BE2C (cell line): Measurements from ENCODE around the gene TRERF1.

Experiments
- DNase-seq: peaks from one replicate; pipeline ENCODE4 v3.0.0-alpha.2; 2020
- H3K27me3 ChIP-seq: fragments of 250-450 bp; sonication (Bioruptor Pico); 2 replicates; pipeline ENCODE4 v1.5.1; 2020; ENCODE audit warnings: mild to moderate bottlenecking
- H3K36me3 ChIP-seq: fragments of 250-450 bp; sonication (Bioruptor Pico); 2 replicates; pipeline ENCODE4 v1.5.1; 2020; ENCODE audit warnings: mild to moderate bottlenecking
- H3K4me1 ChIP-seq: fragments of 250-450 bp; sonication (Bioruptor Pico); 2 replicates; pipeline ENCODE4 v1.5.1; 2020
- H3K4me3 ChIP-seq: 2 replicates; pipeline ENCODE4 v1.5.1; 2011; ENCODE audit warnings: low read depth, low read length
- H3K9me3 ChIP-seq: fragments of 250-450 bp; sonication (Bioruptor Pico); 2 replicates; pipeline ENCODE4 v1.5.1; 2020
- TF ChIP-seq, protein P1 (sequence below): IDR thresholded peaks from 2 replicates; pipeline ENCODE4 v1.5.1; 2012; ENCODE audit warnings: mild to moderate bottlenecking, low read depth, low read length

TRERF1 gene

DNA sequence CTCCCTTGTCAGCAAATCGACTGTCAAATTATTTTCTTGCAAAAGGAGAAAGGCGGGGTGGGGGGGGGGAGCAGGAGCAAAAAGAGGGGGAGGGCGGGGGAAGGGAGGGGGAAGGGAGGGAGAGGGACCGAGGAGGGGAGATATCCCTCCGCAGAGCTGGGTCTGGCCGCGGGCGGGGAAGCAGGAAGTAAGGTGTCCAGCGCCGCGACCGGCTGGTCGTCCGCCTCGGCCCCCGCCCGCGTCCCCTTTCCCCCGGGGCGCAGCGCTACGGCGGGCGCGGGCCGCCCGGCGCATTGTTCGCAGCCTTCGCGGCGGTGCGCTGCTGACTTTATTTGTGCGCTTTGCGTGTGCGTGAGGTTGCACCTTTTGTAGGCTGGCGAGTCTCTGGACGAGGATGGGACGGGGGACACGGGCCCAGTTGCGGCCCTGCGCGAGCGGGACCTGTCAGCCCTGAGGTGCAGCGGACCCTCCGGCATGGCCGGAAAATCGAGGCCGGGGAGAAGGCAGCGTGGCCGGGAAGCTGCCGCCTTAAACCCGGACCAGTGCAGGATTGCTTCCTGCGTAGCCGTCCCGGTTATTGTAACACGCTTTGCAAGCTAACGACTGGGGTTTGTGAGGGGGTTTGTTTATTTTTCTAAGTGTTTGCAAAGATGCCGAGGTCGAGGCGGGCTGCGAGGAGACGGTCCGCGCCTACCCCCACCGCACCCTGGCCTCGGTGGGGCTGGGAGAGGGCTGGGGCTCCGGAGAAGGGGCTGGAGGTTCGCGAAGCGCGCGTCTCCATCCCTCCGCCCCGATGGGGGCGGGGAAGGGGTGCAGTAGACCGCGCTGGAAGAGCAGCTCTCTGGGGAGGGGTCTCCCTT lies 675 bp upstream of the TRERF1 start:
- TF ChIP-seq, protein P1, sequence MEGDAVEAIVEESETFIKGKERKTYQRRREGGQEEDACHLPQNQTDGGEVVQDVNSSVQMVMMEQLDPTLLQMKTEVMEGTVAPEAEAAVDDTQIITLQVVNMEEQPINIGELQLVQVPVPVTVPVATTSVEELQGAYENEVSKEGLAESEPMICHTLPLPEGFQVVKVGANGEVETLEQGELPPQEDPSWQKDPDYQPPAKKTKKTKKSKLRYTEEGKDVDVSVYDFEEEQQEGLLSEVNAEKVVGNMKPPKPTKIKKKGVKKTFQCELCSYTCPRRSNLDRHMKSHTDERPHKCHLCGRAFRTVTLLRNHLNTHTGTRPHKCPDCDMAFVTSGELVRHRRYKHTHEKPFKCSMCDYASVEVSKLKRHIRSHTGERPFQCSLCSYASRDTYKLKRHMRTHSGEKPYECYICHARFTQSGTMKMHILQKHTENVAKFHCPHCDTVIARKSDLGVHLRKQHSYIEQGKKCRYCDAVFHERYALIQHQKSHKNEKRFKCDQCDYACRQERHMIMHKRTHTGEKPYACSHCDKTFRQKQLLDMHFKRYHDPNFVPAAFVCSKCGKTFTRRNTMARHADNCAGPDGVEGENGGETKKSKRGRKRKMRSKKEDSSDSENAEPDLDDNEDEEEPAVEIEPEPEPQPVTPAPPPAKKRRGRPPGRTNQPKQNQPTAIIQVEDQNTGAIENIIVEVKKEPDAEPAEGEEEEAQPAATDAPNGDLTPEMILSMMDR: no peak
- peak; percentile 87 for DNase-seq
- Histone ChIP-seq H3K9me3 (no peaks in the 10 kb centered on the region), H3K4me3 (peak overlapping the region; percentile 84), H3K27me3 (no peaks in the 10 kb centered on the region), H3K4me1 (no peaks in the 10 kb centered on the region; the same call in 1 of the 2 replicates), H3K36me3 (no peaks in the 10 kb centered on the region; the same call in 1 of the 2 replicates)

DNA sequence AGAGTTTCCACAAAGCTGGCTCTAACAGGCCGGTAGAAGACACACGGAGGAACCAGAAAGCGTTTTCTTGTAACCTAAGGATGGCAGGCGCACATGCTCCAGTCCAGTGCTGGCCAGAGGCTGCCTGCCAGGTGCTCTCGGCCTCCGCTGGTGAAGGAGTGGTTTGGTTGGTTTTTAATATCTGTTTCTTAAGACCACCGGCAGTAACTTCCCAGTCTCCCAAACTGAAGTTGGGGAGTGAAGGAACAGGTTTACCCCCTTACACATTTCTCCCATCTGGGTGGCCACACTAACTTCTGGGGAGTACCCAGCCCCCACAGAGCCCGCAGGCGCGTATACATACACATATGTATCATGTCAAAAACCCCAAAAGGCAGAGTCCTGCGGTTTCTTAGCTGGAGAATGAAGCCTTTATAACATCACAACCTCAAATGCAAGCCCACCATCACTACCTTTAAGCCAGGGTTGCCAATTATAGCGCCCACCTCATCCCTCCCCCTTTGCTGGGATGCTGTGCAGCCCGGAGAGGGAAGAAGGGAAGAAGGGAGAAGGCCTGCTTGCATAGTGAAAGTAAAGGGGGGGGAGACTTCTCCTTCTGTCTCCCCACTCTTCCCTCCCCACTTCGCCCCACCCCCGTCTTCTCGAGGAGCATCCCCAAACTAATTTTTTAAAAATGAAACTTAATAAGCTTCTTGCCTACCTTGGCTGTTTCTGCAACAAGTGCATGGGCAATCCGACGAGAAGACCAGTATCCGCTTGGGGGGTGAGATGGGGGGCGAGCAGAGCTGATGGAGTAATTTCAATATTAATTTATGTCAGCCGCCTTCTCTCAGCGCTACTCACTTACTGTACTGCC lies 1.0 kb downstream of the TRERF1 start:
- H3K36me3 ChIP-seq: no peaks in the 10 kb centered on the region; the same call in 1 of the 2 replicates
- no peaks in the 10 kb centered on the region; the same call in 1 of the 2 replicates for H3K4me1 ChIP-seq
- TF ChIP-seq, protein P1: no peak
- peak overlapping the region; percentile 84 for H3K4me3 ChIP-seq
- DNase-seq: peak; percentile 28
- no peaks in the 10 kb centered on the region for H3K9me3 ChIP-seq
- H3K27me3 ChIP-seq: no peaks in the 10 kb centered on the region

DNA sequence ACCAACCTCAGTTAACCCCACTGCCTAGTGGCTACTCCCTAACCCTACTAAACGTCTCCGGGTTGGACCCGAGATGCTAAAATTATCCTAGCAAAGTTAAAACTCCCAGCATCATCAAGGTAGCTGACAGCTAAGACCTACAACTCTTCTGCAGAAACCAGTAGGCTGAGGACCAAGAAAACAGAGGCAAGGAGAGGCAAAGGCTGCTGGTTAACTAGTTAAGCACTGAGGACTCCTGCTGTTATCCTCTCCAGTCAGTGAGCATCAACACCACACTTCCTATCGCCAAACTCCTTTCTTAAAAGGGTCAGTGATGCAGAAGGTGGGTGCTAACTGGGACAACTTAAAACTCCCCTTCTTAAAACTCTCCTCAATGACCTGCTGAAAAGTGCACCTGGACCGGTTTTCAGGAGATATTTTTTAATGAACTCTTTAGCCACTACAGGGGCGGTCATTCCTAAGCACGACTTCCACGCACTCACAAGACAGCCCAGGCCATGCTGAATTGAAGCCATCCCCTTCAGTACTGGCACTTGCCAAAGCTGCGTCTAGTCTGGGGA lies 1.7 kb downstream of the TRERF1 start:
- DNase-seq: no peak
- peak overlapping the region; percentile 84 for H3K4me3 ChIP-seq
- TF ChIP-seq, protein P1: no peak; the same call in 1 of the 2 replicates
- H3K27me3 ChIP-seq: no peaks in the 10 kb centered on the region
- H3K36me3 ChIP-seq: no peaks in the 10 kb centered on the region; the same call in 1 of the 2 replicates
- H3K4me1 ChIP-seq: no peaks in the 10 kb centered on the region; the same call in 1 of the 2 replicates
- H3K9me3 ChIP-seq: no peaks in the 10 kb centered on the region

DNA sequence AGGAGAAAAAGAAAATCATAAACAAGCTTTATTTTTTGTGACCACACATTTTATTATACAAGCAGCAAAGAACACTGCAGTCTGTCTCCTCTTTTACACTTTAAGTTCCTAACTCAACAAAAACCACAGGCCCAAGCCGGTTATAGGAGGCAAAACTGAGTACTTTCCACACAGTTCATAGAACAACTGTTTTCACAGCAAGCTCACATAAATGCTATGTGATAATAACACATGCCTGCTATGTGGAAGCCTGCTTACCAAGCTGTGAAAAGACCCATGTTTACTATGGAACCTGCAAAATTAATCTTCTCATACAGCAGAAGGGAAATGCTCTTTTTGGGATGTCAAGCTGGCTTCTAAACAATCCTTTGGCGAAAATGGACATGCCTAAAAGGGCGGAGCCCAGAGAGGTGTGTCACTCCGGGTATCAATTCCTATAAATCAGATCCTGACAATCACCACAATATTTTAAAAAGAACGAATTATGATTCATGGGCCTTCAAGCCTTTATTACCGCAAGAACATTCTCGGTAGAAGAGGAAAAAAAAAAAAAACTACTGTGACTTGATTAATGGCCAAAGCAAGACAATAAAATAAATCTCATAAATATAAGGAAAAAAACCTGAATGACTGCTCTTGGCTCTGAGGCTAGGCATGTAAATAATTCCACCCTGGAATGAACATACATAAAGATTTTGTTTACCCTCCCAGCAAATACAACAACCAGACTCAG lies 2.6 kb downstream of the TRERF1 start:
- Histone ChIP-seq H3K9me3 (no peaks in the 10 kb centered on the region), H3K36me3 (no peaks in the 10 kb centered on the region; the same call in 1 of the 2 replicates), H3K4me1 (no peaks in the 10 kb centered on the region), H3K4me3 (peak overlapping the region; percentile 84), H3K27me3 (no peaks in the 10 kb centered on the region)
- TF ChIP-seq, protein P1: no peak
- DNase-seq: no peak

DNA sequence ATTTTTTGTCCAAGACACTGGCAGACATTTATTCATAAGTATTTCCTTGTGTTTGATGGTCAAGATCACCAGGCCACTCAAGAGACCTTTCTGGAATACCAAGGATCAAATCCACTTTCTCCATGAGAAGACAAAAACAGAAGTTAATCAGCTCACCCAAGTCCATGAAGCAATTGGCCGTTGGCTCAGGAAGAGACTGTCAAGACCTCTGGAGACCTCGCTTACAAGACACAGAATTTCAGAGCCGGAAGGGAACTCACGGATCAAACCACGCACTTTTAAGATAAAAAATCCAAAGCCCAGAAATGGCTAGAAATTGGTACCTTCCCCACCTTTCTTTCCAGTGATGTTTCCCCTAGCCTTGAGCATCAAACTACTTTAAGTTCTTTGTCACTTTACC lies 3.3 kb downstream of the TRERF1 start:
- H3K27me3 ChIP-seq: no peaks in the 10 kb centered on the region
- no peaks in the 10 kb centered on the region for H3K9me3 ChIP-seq
- H3K4me1 ChIP-seq: no peaks in the 10 kb centered on the region
- no peak overlapping the region for H3K4me3 ChIP-seq
- no peaks in the 10 kb centered on the region; the same call in 1 of the 2 replicates for H3K36me3 ChIP-seq
- DNase-seq: no peak
- TF ChIP-seq, protein P1: no peak
